Stimulated activated CD8-positive, alpha-beta memory T cell treated with anti-CD3 and anti-CD28 coated beads, Interleukin-15, amount 100 ng/mL, for 4 hours (primary cell): ENCODE results near the gene GNAI2.
"Not testable (repeated sequence)": the region's sequence is repeated elsewhere in the genome, so short reads cannot be mapped to it uniquely, and the experiment has no call there.

Experiments
- DNase-seq, 2 donors: peaks; one replicate each; pipeline ENCODE4 v3.0.0-alpha.2; 2020; ENCODE audit warnings: low read depth in 2 of 2

Gene GNAI2

GRCh38 chr3:50245251-50245745, 9.3 kb downstream of the GNAI2 start:
- DNase-seq, result no peak

GRCh38 chr3:50245831-50246516, 10.0 kb downstream of the GNAI2 start:
- DNase-seq, result peak; percentile 79 to 85

GRCh38 chr3:50246517-50246954, 10.5 kb downstream of the GNAI2 start:
- peak; percentile 66 to 83 for DNase-seq

GRCh38 chr3:50248387-50248786, 12.4 kb downstream of the GNAI2 start:
- no peak for DNase-seq

- DNase-seq, result no peak
These were observed 13.5 kb downstream of the GNAI2 start for GRCh38 chr3:50249457-50249856.

GRCh38 chr3:50250514-50250913, 14.5 kb downstream of the GNAI2 start:
- no peak for DNase-seq

GRCh38 chr3:50251220-50251619, 15.2 kb downstream of the GNAI2 start:
- DNase-seq, result no peak

- no peak for DNase-seq
These were observed 18.7 kb downstream of the GNAI2 start for GRCh38 chr3:50254577-50255250.

GRCh38 chr3:50255251-50255615, 19.2 kb downstream of the GNAI2 start:
- DNase-seq, result no peak

- no peak for DNase-seq
These were observed 21.2 kb downstream of the GNAI2 start for GRCh38 chr3:50256978-50257890.

- DNase-seq, result no peak
These were observed 22.2 kb downstream of the GNAI2 start for GRCh38 chr3:50258029-50258680.

- DNase-seq, result no peak
These were observed 23.0 kb downstream of the GNAI2 start for GRCh38 chr3:50258979-50259378.

- DNase-seq, result no peak
These were observed 23.5 kb downstream of the GNAI2 start for GRCh38 chr3:50259432-50260026.

GRCh38 chr3:50260027-50260941, 24.3 kb downstream of the GNAI2 start:
- DNase-seq, result peak; percentile 53 to 62

GRCh38 chr3:50260942-50261441, 25.0 kb downstream of the GNAI2 start:
- no peak for DNase-seq

- no peak for DNase-seq
These were observed 25.5 kb downstream of the GNAI2 start for GRCh38 chr3:50261505-50261904.

- DNase-seq, result not testable (repeated sequence)
These were observed 26.2 kb downstream of the GNAI2 start for GRCh38 chr3:50262200-50262599.

- DNase-seq, result no peak
These were observed 26.8 kb downstream of the GNAI2 start for GRCh38 chr3:50262778-50263177.

- no peak for DNase-seq
These were observed 27.7 kb downstream of the GNAI2 start for GRCh38 chr3:50263478-50264382.
